Adrenal gland (tissue), 5 donors: ENCODE data around the gene TMEM145.

Experiments used
- POLR2A ChIP-seq, 2 donors: fragments of 450-650 bp; IDR thresholded peaks; one replicate each; pipeline ENCODE4 v1.6.1; 2017; ENCODE audit warnings: antibody characterized with exemption in 2 of 2, mild to moderate bottlenecking in 2 of 2, moderate library complexity in 1 of 2
- TF ChIP-seq, protein P1 (sequence below), 6 experiments: fragments of 450-650 bp in 4 of 6; fragments of 200-600 bp in 2 of 6; sonication (generic) in 1 of 6; IDR thresholded peaks; 1 replicate in 5 of 6; 2 replicates in 1 of 6; pipeline versions ENCODE4 v1.5.1 to v1.8.0; 2016 to 2021; ENCODE audit warnings: antibody characterized with exemption in 6 of 6, mild to moderate bottlenecking in 2 of 6, moderate library complexity in 1 of 6
- donor health status: DM: no; HTN: no; CAD: no.

DNA sequence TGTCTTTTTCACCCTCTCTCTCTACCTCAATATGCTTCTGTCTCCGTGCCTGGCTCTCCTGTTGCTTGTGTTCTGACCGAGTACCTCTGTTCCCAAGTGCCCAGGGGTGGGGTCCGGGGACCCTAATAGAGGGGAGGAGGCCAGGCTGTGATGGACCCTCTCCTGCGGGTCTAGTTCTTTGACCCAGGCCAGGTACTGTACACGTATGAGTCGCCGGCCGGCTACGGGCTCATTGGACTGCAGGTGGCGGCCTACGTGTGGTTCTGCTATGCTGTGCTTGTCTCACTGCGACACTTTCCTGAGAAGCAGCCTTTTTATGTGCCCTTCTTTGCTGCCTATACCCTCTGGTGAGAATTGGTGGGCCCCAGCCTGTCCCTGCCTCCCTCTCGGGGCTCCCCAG is 4.4 kb downstream of the TMEM145 start:
- TF ChIP-seq POLR2A (IDR thresholded peaks at IDR 0.05) = no peak
- TF ChIP-seq, protein P1, sequence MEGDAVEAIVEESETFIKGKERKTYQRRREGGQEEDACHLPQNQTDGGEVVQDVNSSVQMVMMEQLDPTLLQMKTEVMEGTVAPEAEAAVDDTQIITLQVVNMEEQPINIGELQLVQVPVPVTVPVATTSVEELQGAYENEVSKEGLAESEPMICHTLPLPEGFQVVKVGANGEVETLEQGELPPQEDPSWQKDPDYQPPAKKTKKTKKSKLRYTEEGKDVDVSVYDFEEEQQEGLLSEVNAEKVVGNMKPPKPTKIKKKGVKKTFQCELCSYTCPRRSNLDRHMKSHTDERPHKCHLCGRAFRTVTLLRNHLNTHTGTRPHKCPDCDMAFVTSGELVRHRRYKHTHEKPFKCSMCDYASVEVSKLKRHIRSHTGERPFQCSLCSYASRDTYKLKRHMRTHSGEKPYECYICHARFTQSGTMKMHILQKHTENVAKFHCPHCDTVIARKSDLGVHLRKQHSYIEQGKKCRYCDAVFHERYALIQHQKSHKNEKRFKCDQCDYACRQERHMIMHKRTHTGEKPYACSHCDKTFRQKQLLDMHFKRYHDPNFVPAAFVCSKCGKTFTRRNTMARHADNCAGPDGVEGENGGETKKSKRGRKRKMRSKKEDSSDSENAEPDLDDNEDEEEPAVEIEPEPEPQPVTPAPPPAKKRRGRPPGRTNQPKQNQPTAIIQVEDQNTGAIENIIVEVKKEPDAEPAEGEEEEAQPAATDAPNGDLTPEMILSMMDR (IDR thresholded peaks at IDR 0.05) = no peak
